Esophagus muscularis mucosa (tissue), 3 donors: ENCODE results near the gene SRGN.

Source experiments
- CTCF ChIP-seq, 3 experiments: fragments of 200-600 bp in 2 of 3; fragments of 450-650 bp in 1 of 3; sonication (generic) in 2 of 3; IDR thresholded peaks; one replicate each; pipeline ENCODE4 v1.5.1; 2017 to 2019; ENCODE audit warnings: antibody characterized with exemption in 3 of 3, mild to moderate bottlenecking in 2 of 3, moderate library complexity in 1 of 3
- POLR2A ChIP-seq: fragments of 450-650 bp; IDR thresholded peaks from one replicate; pipeline ENCODE4 v1.6.1; 2017; ENCODE audit warnings: antibody characterized with exemption, moderate library complexity, mild to moderate bottlenecking, low read depth
- POLR2AphosphoS5 ChIP-seq, 2 donors: sonication (generic); formaldehyde crosslinking; IDR thresholded peaks; one replicate each; pipeline ENCODE4 v1.6.1; 2017; ENCODE audit warnings: antibody characterized with exemption in 2 of 2

- peak in 1 of 3 experiments; percentile 2 for TF ChIP-seq CTCF (IDR thresholded peaks at IDR 0.05)
- no peak for TF ChIP-seq POLR2A
- peak; percentile 17 to 42 for TF ChIP-seq POLR2AphosphoS5 (IDR thresholded peaks at IDR 0.05)
Observed at GRCh38 chr10:69057261-69057950, 30.5 kb upstream of the SRGN start.
